Stimulated activated CD8-positive, alpha-beta memory T cell treated with anti-CD3 and anti-CD28 coated beads, Interleukin-12 subunit alpha, Interleukin-12 subunit beta, amount 100 ng/mL, for 24 hours (primary cell): Measurements from ENCODE around the gene MYCBPAP.

Source experiments
- DNase-seq: peaks from one replicate; pipeline ENCODE4 v3.0.0-alpha.2; 2020; ENCODE audit errors: extremely low read depth

MYCBPAP gene

GRCh38 chr17:50507871-50508572, at the start of gene MYCBPAP:
TSS of gene MYCBPAP (plus strand) at chr17:50508439. CDS start at chr17:50508675, 236 bp downstream.
- peak; percentile 55 for DNase-seq

- no peak for DNase-seq
Measured at GRCh38 chr17:50458701-50459676, 49.2 kb upstream of the MYCBPAP start.

GRCh38 chr17:50459756-50460155, 48.5 kb upstream of the MYCBPAP start:
- DNase-seq, result no peak

- no peak for DNase-seq
Measured at GRCh38 chr17:50460831-50461526, 47.3 kb upstream of the MYCBPAP start.

GRCh38 chr17:50461550-50462132, 46.6 kb upstream of the MYCBPAP start:
- no peak for DNase-seq

- no peak for DNase-seq
Measured at GRCh38 chr17:50462446-50462845, 45.8 kb upstream of the MYCBPAP start.

- DNase-seq, result no peak
Measured at GRCh38 chr17:50464121-50464520, 44.1 kb upstream of the MYCBPAP start.

GRCh38 chr17:50464736-50465135, 43.5 kb upstream of the MYCBPAP start:
- no peak for DNase-seq

GRCh38 chr17:50465171-50465570, 43.1 kb upstream of the MYCBPAP start:
- DNase-seq, result no peak

- DNase-seq, result no peak
Measured at GRCh38 chr17:50465635-50466034, 42.6 kb upstream of the MYCBPAP start.

- DNase-seq, result no peak
Measured at GRCh38 chr17:50466371-50467113, 41.7 kb upstream of the MYCBPAP start.

GRCh38 chr17:50467114-50467854, 41.0 kb upstream of the MYCBPAP start:
- no peak for DNase-seq

GRCh38 chr17:50467855-50468303, 40.4 kb upstream of the MYCBPAP start:
- DNase-seq, result no peak

GRCh38 chr17:50468304-50469207, 39.7 kb upstream of the MYCBPAP start, which contains the start of gene CHAD:
TSS of gene CHAD (minus strand) at chr17:50468880. CDS start at chr17:50468813, 67 bp downstream.
- no peak for DNase-seq

GRCh38 chr17:50469208-50469605, 39.0 kb upstream of the MYCBPAP start:
- DNase-seq, result no peak

- DNase-seq, result no peak
Measured at GRCh38 chr17:50469671-50470305, 38.5 kb upstream of the MYCBPAP start.

GRCh38 chr17:50470426-50470825, 37.8 kb upstream of the MYCBPAP start:
- DNase-seq, result no peak
